GM18867 (cell line): ENCODE measurements around the gene ESD.
A peak's percentile ranks its signal among the peaks of the same experiment; 100 is the strongest.
"Not testable (repeated sequence)": the region's sequence is repeated elsewhere in the genome, so short reads cannot be mapped to it uniquely, and the experiment has no call there.

ENCODE experiments used
- ATAC-seq: cut with Tn5 transposase; IDR thresholded peaks from one replicate; pipeline ENCODE4 v1.9.1; 2021; ENCODE audit warnings: mild to moderate bottlenecking, moderate library complexity; ENCODE audit not compliant: unreplicated experiment

ESD gene

GRCh38 chr13:46796515-46797474, at the start of gene ESD:
Gene ESD, minus strand, starts transcription at chr13:46797161. Its CDS starts 5,748 bp downstream, at chr13:46791413.
- peak; percentile 90 for ATAC-seq

- ATAC-seq, result no peak
Observed at GRCh38 chr13:46846726-46847125, 49.8 kb upstream of the ESD start.

GRCh38 chr13:46845146-46845545, 48.2 kb upstream of the ESD start:
- no peak for ATAC-seq

GRCh38 chr13:46844431-46844830, 47.5 kb upstream of the ESD start:
- ATAC-seq, result no peak

DNA sequence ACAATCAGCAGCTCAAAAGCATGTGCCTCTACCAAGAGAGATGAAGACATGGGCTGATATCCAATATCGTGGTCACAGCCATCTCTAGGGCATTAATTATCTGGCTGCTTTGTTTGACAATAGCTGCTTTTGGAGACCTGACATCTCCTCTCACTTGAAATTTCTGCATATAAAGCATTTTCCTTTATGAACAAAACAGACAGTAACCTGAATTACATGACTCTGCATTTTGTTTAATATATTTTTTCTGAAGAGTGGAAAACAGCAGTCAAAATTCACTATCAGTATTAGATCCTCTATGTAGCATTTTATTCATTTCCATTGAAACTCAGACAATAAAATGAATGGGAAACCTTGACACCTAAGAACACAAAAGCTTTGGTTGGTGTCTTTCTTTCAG, 42.4 kb upstream of the ESD start:
- no peak for ATAC-seq

- no peak for ATAC-seq
Observed at GRCh38 chr13:46834657-46835056, 37.7 kb upstream of the ESD start.

DNA sequence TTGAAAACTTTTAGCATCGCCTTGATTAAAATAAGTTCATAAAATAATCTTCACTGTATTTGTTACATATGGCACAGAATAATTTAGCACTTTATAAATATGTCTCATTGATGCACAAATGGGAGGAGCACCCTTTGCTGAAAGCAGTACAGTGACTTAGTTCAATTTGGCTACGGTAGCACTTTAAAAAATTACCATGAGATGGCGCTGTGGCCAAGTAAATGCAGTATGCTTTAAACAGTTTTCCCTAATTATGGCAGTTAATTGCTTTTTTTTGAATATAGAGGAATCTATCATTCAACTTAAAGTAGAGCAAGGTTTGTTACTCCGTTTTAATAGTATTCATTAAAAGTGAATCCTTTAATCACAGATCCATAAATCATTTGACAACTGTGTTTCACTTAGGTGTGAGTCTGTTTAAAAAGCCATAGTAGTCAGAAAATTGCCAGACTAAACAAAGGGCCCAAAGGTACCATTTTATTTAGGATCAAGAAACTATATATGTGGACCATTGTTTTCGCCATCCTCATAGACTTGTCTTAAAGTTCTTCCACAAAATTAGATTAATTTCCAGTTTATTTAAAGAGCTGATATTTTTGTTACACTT, 34.7 kb upstream of the ESD start:
- ATAC-seq, result peak; percentile 49

DNA sequence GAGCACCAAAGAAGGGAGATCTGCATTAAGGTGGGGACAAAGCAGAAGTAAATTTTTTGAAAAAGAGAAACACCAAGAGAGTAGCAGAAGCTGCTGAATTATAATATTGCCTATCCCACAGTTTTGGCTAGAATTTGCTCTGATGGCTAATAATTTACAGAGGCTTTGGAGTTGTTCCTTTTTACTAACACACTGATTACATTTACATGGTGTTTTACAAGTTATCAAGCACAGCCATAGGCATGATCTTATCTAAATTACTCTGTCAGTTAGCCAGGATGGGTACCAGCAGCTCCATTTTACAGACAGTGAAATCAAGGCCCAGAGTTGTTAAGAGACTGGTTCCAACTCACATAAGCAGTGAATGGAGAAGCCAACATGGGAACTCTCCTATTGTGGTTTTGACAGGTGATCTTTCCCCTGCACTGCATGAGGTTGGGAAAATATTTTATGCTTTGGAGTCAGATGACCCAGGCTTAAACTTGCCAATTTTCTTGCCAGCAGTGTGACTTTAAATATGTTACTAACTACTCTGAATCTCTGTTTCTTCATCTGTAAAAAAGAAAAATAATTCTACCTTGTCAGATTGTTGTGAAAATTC, 33.5 kb upstream of the ESD start:
- ATAC-seq, result no peak

DNA sequence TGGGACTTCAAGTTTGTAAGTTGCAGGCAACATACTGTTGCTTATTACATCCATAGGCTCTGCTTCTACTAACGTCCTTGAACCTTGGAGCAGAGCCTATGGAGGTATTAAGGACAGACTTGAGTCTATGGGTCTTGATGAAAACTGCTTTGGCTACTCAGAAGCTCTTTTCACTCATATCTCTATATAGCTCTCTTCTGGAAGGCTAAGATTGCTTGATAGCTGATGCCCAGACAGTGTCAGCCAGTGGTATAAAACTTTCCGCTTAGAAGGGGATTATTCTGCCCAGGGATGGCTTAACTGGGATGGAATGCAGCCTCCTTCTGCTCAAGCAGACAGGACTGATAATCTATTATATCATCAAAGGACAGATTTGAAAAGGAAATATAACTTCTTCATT, 25.6 kb upstream of the ESD start:
- ATAC-seq, result no peak

GRCh38 chr13:46817838-46818476, 21.0 kb upstream of the ESD start:
- no peak for ATAC-seq

DNA sequence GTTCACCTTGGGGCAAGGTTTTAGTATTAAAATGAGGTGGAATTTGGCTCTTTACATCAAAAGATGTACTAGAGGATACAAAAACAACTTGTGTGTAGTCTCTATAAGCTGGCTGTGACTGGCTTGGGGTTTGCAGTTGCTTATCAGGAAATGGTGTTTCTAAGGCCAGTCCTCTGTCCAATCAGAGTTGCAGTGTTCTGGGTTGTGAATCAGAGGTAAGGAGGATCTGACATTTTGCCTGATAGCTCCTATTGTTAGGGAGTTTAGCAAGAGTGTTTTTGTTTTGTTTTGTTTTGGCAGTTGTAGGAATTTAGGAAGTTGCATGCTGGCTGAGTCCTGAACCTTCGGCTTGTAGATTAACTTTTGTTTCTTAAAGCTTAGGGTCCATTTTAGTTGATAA, 20.1 kb upstream of the ESD start:
- no peak for ATAC-seq

DNA sequence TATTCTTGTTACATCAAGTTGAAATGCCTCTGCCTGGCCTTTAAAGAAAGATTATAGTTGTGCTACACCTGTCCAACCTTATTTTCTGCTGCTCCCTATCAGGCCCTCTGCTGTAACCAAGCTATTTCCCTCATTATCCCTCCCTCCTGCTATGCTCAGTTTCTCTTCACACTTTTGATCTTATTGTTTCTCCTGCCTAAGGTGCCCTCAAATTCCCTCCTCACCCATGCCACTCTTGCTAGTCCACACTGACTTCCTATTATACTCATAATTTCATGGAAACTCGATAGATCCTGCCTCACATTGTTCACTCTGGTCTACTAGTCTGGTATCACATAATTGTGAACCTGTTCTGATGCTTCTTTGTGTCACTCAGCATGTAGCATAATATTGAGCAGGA, 19.4 kb upstream of the ESD start:
- no peak for ATAC-seq

- ATAC-seq, result no peak
Observed at GRCh38 chr13:46812301-46812797, 15.4 kb upstream of the ESD start.

- no peak for ATAC-seq
Observed at GRCh38 chr13:46810440-46810839, 13.5 kb upstream of the ESD start.

DNA sequence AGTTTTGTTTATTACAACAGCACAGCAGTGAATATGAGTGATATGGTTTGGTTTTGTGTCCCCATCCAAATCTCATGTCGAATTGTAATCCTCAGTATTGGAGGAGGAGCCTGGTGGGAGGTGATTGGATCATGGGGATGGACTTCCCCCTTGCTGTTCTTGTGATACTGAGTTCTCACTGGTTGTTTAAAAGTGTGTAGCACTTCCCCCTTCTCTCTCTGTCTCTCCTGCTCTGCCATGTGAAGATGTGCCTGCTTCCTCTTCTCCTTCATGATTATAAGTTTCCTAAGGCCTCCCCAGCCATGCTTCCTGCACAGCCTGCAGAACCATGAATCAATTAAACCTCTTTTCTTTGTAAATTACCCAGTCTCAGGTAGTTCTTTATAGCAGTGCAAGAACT, 8.0 kb upstream of the ESD start:
- ATAC-seq, result not testable (repeated sequence)

DNA sequence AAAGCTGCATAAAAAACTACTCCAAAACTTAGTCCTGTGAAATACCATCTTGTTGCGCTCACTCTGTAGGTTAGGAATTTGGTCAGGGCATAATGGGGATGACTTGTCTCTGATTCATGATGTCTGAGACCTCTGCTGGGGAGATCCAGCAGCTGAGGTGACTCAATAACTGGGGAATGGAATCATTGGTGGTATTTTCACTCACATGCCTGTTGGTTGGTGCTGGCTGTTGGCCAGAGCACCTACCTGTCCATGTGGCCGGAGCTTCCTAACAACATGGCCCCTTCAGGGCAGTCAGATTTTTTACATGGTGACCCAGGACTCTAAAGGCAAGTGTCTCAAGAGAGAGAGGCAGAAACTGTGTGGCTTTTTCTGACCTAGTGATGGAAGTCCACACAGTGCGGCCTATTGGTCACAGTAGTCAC, 7.4 kb upstream of the ESD start:
- ATAC-seq, result no peak

GRCh38 chr13:46803586-46803985, 6.6 kb upstream of the ESD start:
- ATAC-seq, result no peak

DNA sequence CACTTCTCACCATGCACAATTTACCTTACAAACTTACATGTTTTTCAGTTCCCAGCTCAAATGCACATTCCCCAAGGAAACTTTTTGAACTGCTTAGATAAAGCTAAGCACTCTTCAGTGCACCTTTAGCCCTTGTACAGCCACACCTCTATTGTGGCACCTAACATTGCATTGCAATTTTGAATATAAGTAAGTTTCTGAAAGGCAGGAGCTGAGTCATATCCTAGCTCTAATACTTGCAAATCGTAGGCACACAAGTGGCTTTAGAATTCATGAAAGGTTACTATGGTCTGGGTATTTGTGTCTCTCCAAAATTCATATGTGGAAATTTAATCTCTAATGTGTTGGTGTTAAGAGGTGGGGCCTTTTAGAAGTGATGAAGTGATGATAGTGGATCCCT, 4.9 kb upstream of the ESD start:
- no peak for ATAC-seq

GRCh38 chr13:46799139-46799538, 2.2 kb upstream of the ESD start:
- no peak for ATAC-seq

GRCh38 chr13:46797501-46798237, 708 bp upstream of the ESD start:
- no peak for ATAC-seq

DNA sequence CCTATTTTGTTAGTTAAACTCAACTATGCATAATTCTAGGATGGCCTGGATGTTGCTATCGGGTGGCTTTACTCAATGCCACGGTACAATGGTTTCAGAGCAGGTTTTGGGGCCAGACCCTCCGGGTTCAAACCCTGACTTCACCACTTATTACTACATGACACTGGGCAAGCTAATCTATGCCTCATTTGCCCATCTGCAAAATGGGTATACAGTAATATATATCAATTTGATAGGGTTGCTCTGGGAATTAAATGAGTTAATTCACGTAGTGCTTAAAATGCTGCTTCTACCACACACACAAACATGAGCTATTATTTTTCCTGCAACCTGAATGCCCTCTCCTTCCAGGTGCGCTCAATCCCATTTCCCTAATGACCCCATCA, 839 bp downstream of the ESD start:
- ATAC-seq, result no peak
